Measurements from ENCODE around the gene ABCG5. TPM values are rescaled to one million over a fixed set of nuclear protein-coding genes. Genes with fewer than 3 reads are reported as not detected.

ABCG5 gene
- total and polyA plus RNA-seq, 2 of the 4 experiments (the other 2 are of a cell fraction), result not detected

GRCh38 chr2:43763091-43763490, 75.5 kb downstream of the ABCG5 start:
- ATAC-seq (ENCODE audit: low read depth), result no peak
- DNase-seq, result no peak

More at GRCh38 chr2:43763091-43763490, 75.5 kb downstream of the ABCG5 start:
- H2AK5ac ChIP-seq (ENCODE audit: low read depth, low read length), result no peak overlapping the region
- H2BK15ac ChIP-seq (ENCODE audit: low read depth, low read length), result no peak overlapping the region
- H3K9ac ChIP-seq (ENCODE audit: low read depth, low read length), result no peak overlapping the region
- no peaks in the 10 kb centered on the region for H4K20me1 ChIP-seq (ENCODE audit: insufficient read depth, low read length)
- TF ChIP-seq CHD1 (IDR thresholded peaks at IDR 0.05; ENCODE audit: low read depth, low read length) (no peak), FOS (IDR thresholded peaks at IDR 0.05; ENCODE audit: low read depth, low read length) (no peak), MXI1 (IDR thresholded peaks at IDR 0.05; ENCODE audit: borderline replicate concordance, low read depth, low read length) (no peak), NFE2L2 (IDR thresholded peaks at IDR 0.05; ENCODE audit: low read depth, low read length) (no peak), SMC3 (IDR thresholded peaks at IDR 0.05; ENCODE audit: low read depth, low read length) (no peak), MAFK (IDR thresholded peaks at IDR 0.05; ENCODE audit: low read depth, low read length) (no peak)
- TF ChIP-seq, protein P1, sequence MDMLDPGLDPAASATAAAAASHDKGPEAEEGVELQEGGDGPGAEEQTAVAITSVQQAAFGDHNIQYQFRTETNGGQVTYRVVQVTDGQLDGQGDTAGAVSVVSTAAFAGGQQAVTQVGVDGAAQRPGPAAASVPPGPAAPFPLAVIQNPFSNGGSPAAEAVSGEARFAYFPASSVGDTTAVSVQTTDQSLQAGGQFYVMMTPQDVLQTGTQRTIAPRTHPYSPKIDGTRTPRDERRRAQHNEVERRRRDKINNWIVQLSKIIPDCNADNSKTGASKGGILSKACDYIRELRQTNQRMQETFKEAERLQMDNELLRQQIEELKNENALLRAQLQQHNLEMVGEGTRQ (IDR thresholded peaks at IDR 0.05; ENCODE audit: low read depth, low read length), result no peak
- TF ChIP-seq, protein P2, sequence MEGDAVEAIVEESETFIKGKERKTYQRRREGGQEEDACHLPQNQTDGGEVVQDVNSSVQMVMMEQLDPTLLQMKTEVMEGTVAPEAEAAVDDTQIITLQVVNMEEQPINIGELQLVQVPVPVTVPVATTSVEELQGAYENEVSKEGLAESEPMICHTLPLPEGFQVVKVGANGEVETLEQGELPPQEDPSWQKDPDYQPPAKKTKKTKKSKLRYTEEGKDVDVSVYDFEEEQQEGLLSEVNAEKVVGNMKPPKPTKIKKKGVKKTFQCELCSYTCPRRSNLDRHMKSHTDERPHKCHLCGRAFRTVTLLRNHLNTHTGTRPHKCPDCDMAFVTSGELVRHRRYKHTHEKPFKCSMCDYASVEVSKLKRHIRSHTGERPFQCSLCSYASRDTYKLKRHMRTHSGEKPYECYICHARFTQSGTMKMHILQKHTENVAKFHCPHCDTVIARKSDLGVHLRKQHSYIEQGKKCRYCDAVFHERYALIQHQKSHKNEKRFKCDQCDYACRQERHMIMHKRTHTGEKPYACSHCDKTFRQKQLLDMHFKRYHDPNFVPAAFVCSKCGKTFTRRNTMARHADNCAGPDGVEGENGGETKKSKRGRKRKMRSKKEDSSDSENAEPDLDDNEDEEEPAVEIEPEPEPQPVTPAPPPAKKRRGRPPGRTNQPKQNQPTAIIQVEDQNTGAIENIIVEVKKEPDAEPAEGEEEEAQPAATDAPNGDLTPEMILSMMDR (conservative IDR thresholded peaks at IDR 0.05; ENCODE audit: low read depth, low read length), result no peak
- peaks cover 3% of the 10 kb centered on the region for H3K36me3 ChIP-seq (ENCODE audit: control insufficient read depth, insufficient read depth, low read length)
- in situ Hi-C loops (cut with MboI; ENCODE audit: low sequenced_read_pairs), result no loop called here
- intact Hi-C loops (cut with micrococcal nuclease), result no loop called here
- no peak overlapping the region for H2AFZ ChIP-seq (replicated peaks; ENCODE audit: low read length, poor library complexity)
- BruUV-seq (replicated peaks), result no TSS peak
- no peak overlapping the region for H3K4me2 ChIP-seq (ENCODE audit: low read depth, low read length)
- no peak overlapping the region for H3K14ac ChIP-seq (replicated peaks; ENCODE audit: low read depth, low read length)
- H3K23ac ChIP-seq (ENCODE audit: low read depth, low read length), result no peak overlapping the region
- no peaks in the 10 kb centered on the region for H3K9me3 ChIP-seq (ENCODE audit: control insufficient read depth, insufficient read depth, low read length)
- H2BK20ac ChIP-seq (ENCODE audit: low read depth, low read length), result no peak overlapping the region
- no peak overlapping the region for H3K18ac ChIP-seq (ENCODE audit: low read depth, low read length)
- no peak overlapping the region; the same call in 1 of the 2 replicates for H3K4ac ChIP-seq (ENCODE audit: low read depth, low read length)
- no peak overlapping the region for H3K4me3 ChIP-seq (ENCODE audit: insufficient read depth, low read depth, low read length)
- no peaks in the 10 kb centered on the region for H3K27me3 ChIP-seq (ENCODE audit: control insufficient read depth, insufficient read depth, low read length)
- dilution Hi-C loops (cut with HindIII; ENCODE audit: low sequenced_read_pairs, unreplicated experiment), result no loop called here
- no peak overlapping the region for H4K8ac ChIP-seq (ENCODE audit: low read depth in 2 of 2, low read length in 2 of 2)
- WGBS, 2 experiments (ENCODE audit: extremely low coverage in 2 of 2, insufficient read length in 1 of 2), result 100% methylated on average over 2 of the region's 2 CpGs; no CpG with 5 or more reads in 1 of the 2 experiments
- no peaks in the 10 kb centered on the region for H3K79me1 ChIP-seq (ENCODE audit: low read depth in 1 of 2, low read length in 2 of 2)
- H2BK5ac ChIP-seq (ENCODE audit: low read depth, low read length, poor library complexity, severe bottlenecking), result no peak overlapping the region
- ChIA-PET CTCF (no interaction called here), POLR2A (ENCODE audit: unreplicated experiment) (no interaction called here)
- H2BK120ac ChIP-seq (ENCODE audit: low read depth, low read length), result no peak overlapping the region
- H2AK9ac ChIP-seq (replicated peaks; ENCODE audit: low read depth, low read length, poor library complexity), result no peak overlapping the region
- no peak overlapping the region for H4K5ac ChIP-seq (ENCODE audit: low read depth, low read length)
- no peak overlapping the region for H3K27ac ChIP-seq (ENCODE audit: insufficient read depth, low read length)
- H3K4me1 ChIP-seq (ENCODE audit: control insufficient read depth, insufficient read depth, low read length), result peaks cover 6% of the 10 kb centered on the region
- H3K9me1 ChIP-seq (ENCODE audit: insufficient read depth, low read length), result no peaks in the 10 kb centered on the region; the same call in 1 of the 2 replicates
- H4K91ac ChIP-seq (ENCODE audit: insufficient read depth, low read depth, low read length), result no peak overlapping the region
- H3K56ac ChIP-seq (ENCODE audit: extremely low read depth, insufficient read depth, low read length), result no peak overlapping the region

Measured in IMR-90 (cell line).